Heart left ventricle (tissue), 16 donors: ENCODE data around the gene ACADVL. TPM values are rescaled to one million over a fixed set of nuclear protein-coding genes. Genes with fewer than 3 reads are reported as not detected.

Source experiments
- ATAC-seq, 4 donors: fragments of 200-7000 bp; cut with Tn5 transposase; one replicate each; pipeline ENCODE4 v1.9.1; 2020 to 2022; ENCODE audit warnings: moderate library complexity in 4 of 4, mild to moderate bottlenecking in 3 of 4, moderate number of reproducible peaks in 1 of 4
- DNase-seq, 5 donors: peaks; one replicate each; pipeline ENCODE4 v3.0.0-alpha.2; 2020
- H3K27ac ChIP-seq, 12 donors: fragments of 200-600 bp; sonication (generic) in 4 of 12; one replicate each; pipeline versions ENCODE4 v1.5.0 to v1.8.0; 2016 to 2022; ENCODE audit warnings: mild to moderate bottlenecking in 2 of 12
- H3K27me3 ChIP-seq, 9 donors: fragments of 200-600 bp; sonication (generic) in 2 of 9; one replicate each; pipeline versions ENCODE4 v1.5.1 to v1.8.0; 2016 to 2022; ENCODE audit warnings: mild to moderate bottlenecking in 3 of 9
- H3K36me3 ChIP-seq, 9 donors: fragments of 200-600 bp; sonication (generic) in 2 of 9; one replicate each; pipeline versions ENCODE4 v1.5.0 to v1.8.0; 2018 to 2022; ENCODE audit warnings: mild to moderate bottlenecking in 2 of 9
- H3K4me1 ChIP-seq, 12 donors: fragments of 200-600 bp; sonication (generic) in 4 of 12; one replicate each; pipeline versions ENCODE4 v1.5.0 to v1.8.0; 2016 to 2022; ENCODE audit warnings: mild to moderate bottlenecking in 3 of 12
- H3K4me3 ChIP-seq, 12 donors: fragments of 200-600 bp; sonication (generic) in 4 of 12; one replicate each; pipeline versions ENCODE4 v1.5.0 to v1.8.0; 2017 to 2022; ENCODE audit warnings: mild to moderate bottlenecking in 9 of 12, moderate library complexity in 4 of 12
- H3K9me3 ChIP-seq, 12 donors: fragments of 200-600 bp; sonication (generic) in 4 of 12; one replicate each; pipeline versions ENCODE4 v1.5.0 to v1.8.0; 2016 to 2022; ENCODE audit warnings: mild to moderate bottlenecking in 1 of 12
- POLR2A ChIP-seq, 2 donors: fragments of 450-650 bp; IDR thresholded peaks; one replicate each; pipeline ENCODE4 v1.6.1; 2017; ENCODE audit warnings: antibody characterized with exemption in 2 of 2, mild to moderate bottlenecking in 2 of 2, moderate library complexity in 2 of 2
- WGBS, 4 donors: extraction: QIAGEN DNeasy Blood & Tissue Kit in 2 of 4; methylation state at CpG; one replicate each; pipeline versions ENCODE4 v1.1.5 to v1.1.7; 2013 to 2018; 5-methylcytosine and 5-hydroxymethylcytosine counted together
- intact Hi-C, 10 donors: fragments of 100-400 bp; cut with DNase I; formaldehyde crosslinking; loops; one replicate each; pipeline versions ENCODE4 v1.11.1 to v1.14.2; 2022
- polyA plus RNA-seq, 2 donors: library from polyadenylated mRNA; stranded (reverse); fragments of 200-250 nt; gene quantifications; one replicate each; pipeline ENCODE4 v1.2.3, GENCODE V29; 2013
- total RNA-seq, 9 donors: library from RNA; depleted of rRNA in 2 of 9; stranded (reverse); fragments of >200 nt in 2 of 9; fragmentation: NEBNext Ultra II Directional in 3 of 9; extraction: Animal tissue kit (Norgen Biotek cat#: 25700) in 3 of 9; gene quantifications; one replicate each; pipeline versions ENCODE4 v1.1.0 to v1.2.4, GENCODE V29; 2016 to 2023
- TF ChIP-seq, protein P1 (sequence below), 12 donors: fragments of 200-600 bp; sonication (generic) in 4 of 12; IDR thresholded peaks; one replicate each; pipeline versions ENCODE4 v1.5.0 to v1.8.0; 2018 to 2022; ENCODE audit warnings: antibody characterized with exemption in 12 of 12, mild to moderate bottlenecking in 5 of 12
- donor health status: ischemic (EF 13 %, LVEDD 7.1; RV severe dilation, severe dysfunction).
- donor health status: healthy with polysubstance abuse.
- donor health status: DM: no; HTN: yes; CAD: no.
- donor health status: DM: no; HTN: no; CAD: no.
- donor health status: ischemic (EF 25% LVEDD 6.9; RV normal size, moderate dysfunction).
- donor health status: ischemic (EF 25% LVEDD 5.7; RV mildly dilated, moderate dysfunction).
- donor health status: healthy.
- donor health status: DM: yes; HTN: yes; CAD: no.
- donor health status: ischemic (EF 35%, LVEDD 5.7; RV mildly dilated, moderate dysfunction).
- donor health status: nonischemic (EF 11% LVEDD 7.7; RV severe dilation, severe dysfunction).
- donor health status: DM: yes; HTN: yes; CAD: no.
- donor health status: PGD.
- donor health status: ischemic (EF 29% LVEDD 5.4; RV normal size, mild dysfunction).
- donor health status: nonischemic (EF 23%, LVEDD 6.1; RV moderate dilation, normal function).

The ACADVL gene
- total and polyA plus RNA-seq, 11 donors: 601 to 2,758 (median 1,385) TPM

GRCh38 chr17:7215136-7215638 is 4.6 kb upstream of the ACADVL start:
- Histone ChIP-seq H3K4me1 (peaks cover 0 to 67% (median 46%) of the 10 kb centered on the region in 12 donors), H3K4me3 (peak overlapping the region in 11 of 12 donors; percentile 40 to 77 (median 64)), H3K36me3 (no peaks in the 10 kb centered on the region), H3K27me3 (no peaks in the 10 kb centered on the region), H3K9me3 (no peaks in the 10 kb centered on the region), H3K27ac (peak overlapping the region in 11 of 12 donors; percentile 25 to 99 (median 70))
- TF ChIP-seq, protein P1, sequence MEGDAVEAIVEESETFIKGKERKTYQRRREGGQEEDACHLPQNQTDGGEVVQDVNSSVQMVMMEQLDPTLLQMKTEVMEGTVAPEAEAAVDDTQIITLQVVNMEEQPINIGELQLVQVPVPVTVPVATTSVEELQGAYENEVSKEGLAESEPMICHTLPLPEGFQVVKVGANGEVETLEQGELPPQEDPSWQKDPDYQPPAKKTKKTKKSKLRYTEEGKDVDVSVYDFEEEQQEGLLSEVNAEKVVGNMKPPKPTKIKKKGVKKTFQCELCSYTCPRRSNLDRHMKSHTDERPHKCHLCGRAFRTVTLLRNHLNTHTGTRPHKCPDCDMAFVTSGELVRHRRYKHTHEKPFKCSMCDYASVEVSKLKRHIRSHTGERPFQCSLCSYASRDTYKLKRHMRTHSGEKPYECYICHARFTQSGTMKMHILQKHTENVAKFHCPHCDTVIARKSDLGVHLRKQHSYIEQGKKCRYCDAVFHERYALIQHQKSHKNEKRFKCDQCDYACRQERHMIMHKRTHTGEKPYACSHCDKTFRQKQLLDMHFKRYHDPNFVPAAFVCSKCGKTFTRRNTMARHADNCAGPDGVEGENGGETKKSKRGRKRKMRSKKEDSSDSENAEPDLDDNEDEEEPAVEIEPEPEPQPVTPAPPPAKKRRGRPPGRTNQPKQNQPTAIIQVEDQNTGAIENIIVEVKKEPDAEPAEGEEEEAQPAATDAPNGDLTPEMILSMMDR (IDR thresholded peaks at IDR 0.05): peak in 1 of 12 donors; percentile 4
- TF ChIP-seq POLR2A (IDR thresholded peaks at IDR 0.05): no peak
- intact Hi-C loops: loop anchor here in 1 of 10 donors (5.0 kb wide), 1 partner anchor 92 kb away; the partner anchor contains the start of gene EIF5A
- no peak for ATAC-seq
- DNase-seq: peak in 1 of 5 donors; percentile 20
- WGBS, 4 donors: 25 to 30% (median 27%) methylated on average over 9 of the region's 9 CpGs

- intact Hi-C loops: loop anchor here in 1 of 10 donors (5.0 kb wide), 1 partner anchor 92 kb away; the partner anchor contains the start of gene EIF5A
- Histone ChIP-seq H3K27me3 (no peaks in the 10 kb centered on the region), H3K27ac (peak overlapping the region in 10 of 12 donors; percentile 25 to 99 (median 70)), H3K36me3 (peaks cover 0 to 1% (median 0%) of the 10 kb centered on the region in 9 donors), H3K4me1 (peaks cover 3 to 71% (median 50%) of the 10 kb centered on the region in 12 donors), H3K4me3 (peak overlapping the region in 7 of 12 donors; percentile 56 to 77 (median 64)), H3K9me3 (no peaks in the 10 kb centered on the region)
- ATAC-seq (no peak), DNase-seq (peak in 2 of 5 donors; percentile 32 to 39)
- 20 to 28% (median 27%) methylated on average over 8 to 10 of the region's 10 CpGs for WGBS, 4 donors
- TF ChIP-seq POLR2A (IDR thresholded peaks at IDR 0.05): no peak
- TF ChIP-seq, protein P1 (IDR thresholded peaks at IDR 0.05): no peak
Measured at GRCh38 chr17:7215652-7216180, 4.0 kb upstream of the ACADVL start.

DNA sequence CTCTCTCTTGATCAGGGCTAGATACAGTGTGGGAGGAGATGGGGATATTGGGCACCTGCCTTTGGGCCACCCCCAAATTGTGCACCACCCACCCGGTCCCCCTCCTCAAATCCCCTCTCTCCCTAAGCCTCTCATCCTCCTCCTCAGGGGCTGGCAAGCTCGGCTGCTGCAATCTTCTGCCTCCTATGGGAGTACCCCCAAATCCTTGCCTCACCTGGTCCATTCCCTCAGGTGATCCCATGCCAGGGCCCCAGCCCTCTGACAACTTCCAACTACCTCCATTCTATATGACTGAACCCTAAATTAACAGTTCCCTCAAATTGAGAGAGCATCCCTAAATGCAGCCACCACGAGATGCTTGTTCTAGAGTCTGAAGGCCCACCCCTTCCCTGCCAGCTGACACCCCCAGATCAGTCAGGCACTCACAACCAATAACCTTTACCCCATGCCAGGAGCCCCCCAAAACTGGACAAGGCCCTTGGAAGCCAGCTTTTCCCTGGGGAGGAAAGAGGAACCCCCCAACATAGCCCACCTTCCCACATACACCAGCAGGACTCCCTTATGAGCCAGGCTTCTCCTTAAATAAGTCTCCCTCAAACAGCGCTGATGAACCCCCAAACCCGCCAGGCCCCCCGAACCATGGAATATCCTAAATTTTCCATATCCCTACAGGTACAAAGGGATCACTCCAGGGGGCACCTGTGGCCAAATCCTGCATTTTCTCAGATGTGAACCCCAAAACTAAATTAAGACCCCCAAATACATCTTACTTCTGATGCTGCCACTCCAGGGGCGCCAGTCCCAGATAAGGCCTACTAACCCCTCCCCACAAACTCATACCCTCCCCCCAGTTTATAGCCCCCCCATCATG is 3.3 kb upstream of the ACADVL start:
- peak overlapping the region in 10 of 12 donors; percentile 55 to 99 (median 74) for H3K27ac ChIP-seq
- 38 to 44% (median 41%) methylated on average over 7 of the region's 7 CpGs for WGBS, 4 donors
- DNase-seq (peak in 2 of 5 donors; percentile 16 to 27), ATAC-seq (no peak)
- peak overlapping the region in 11 of 12 donors; percentile 10 to 77 (median 53) for H3K4me3 ChIP-seq
- peaks cover 0 to 9% (median 6%) of the 10 kb centered on the region in 9 donors for H3K36me3 ChIP-seq
- no peaks in the 10 kb centered on the region for H3K9me3 ChIP-seq
- intact Hi-C loops: loop anchor here in 1 of 10 donors (5.0 kb wide), 1 partner anchor 91 kb away; the partner anchor contains the start of gene EIF5A
- H3K4me1 ChIP-seq: peaks cover 6 to 76% (median 58%) of the 10 kb centered on the region in 12 donors
- no peaks in the 10 kb centered on the region for H3K27me3 ChIP-seq
- TF ChIP-seq, protein P1 (IDR thresholded peaks at IDR 0.05): no peak
- no peak for TF ChIP-seq POLR2A (IDR thresholded peaks at IDR 0.05)
